PC-9 (cell line): ENCODE results near the gene AGAP1.

ENCODE experiments used
- CTCF ChIP-seq: fragments of 200-600 bp; sonication (generic); conservative IDR thresholded peaks from 2 replicates; pipeline ENCODE4 v1.6.1; 2017; ENCODE audit warnings: mixed run types, antibody characterized with exemption, mild to moderate bottlenecking, moderate library complexity
- EZH2 ChIP-seq: fragments of 200-600 bp; sonication (generic); IDR thresholded peaks from 2 replicates; pipeline ENCODE4 v1.8.0; 2017; ENCODE audit warnings: antibody characterized with exemption, low read depth

- TF ChIP-seq CTCF: no peak
- no peak for TF ChIP-seq EZH2
Measured at GRCh38 chr2:235543128-235543750, 49.4 kb downstream of the AGAP1 start.
